Pancreas (tissue), 10 donors: Measurements from ENCODE around the gene RTL1. TPM values are rescaled to one million over a fixed set of nuclear protein-coding genes. Genes with fewer than 3 reads are reported as not detected.
A peak's percentile ranks its signal among the peaks of the same experiment; 100 is the strongest.

Source experiments
- ATAC-seq, 4 donors: fragments of 200-7000 bp; cut with Tn5 transposase; one replicate each; pipeline versions ENCODE4 v1.8.0 to v1.9.1; 2020; ENCODE audit warnings: mild to moderate bottlenecking in 4 of 4, moderate library complexity in 4 of 4
- DNase-seq, 6 donors: peaks; one replicate each; pipeline ENCODE4 v3.0.0-alpha.2; 2020
- FAIRE-seq: peaks from 2 replicates; lab custom pipeline; 2012; peaks lifted over from hg19 to GRCh38; lab: Jason Lieb, UNC
- H3K27ac ChIP-seq, 4 donors: fragments of 200-600 bp; sonication (generic); 1 replicate in 3 of 4; 2 replicates in 1 of 4; pipeline versions ENCODE4 v1.5.0 to v1.8.0; 2020
- H3K27me3 ChIP-seq, 4 donors: fragments of 200-600 bp; one replicate each; pipeline ENCODE4 v1.8.0; 2021
- H3K36me3 ChIP-seq, 3 donors: fragments of 200-600 bp; sonication (generic) in 1 of 3; one replicate each; pipeline versions ENCODE4 v1.5.0 to v1.8.0; 2020 to 2021
- H3K4me1 ChIP-seq, 3 donors: fragments of 200-600 bp; one replicate each; pipeline ENCODE4 v1.8.0; 2021
- H3K4me3 ChIP-seq, 4 donors: fragments of 200-600 bp; sonication (generic) in 2 of 4; one replicate each; pipeline versions ENCODE4 v1.5.0 to v1.8.0; 2020 to 2021
- H3K9me3 ChIP-seq, 4 donors: fragments of 200-600 bp; one replicate each; pipeline ENCODE4 v1.8.0; 2021
- WGBS, 2 donors: extraction: QIAGEN DNeasy Blood & Tissue Kit; methylation state at CpG; one replicate each; pipeline ENCODE4 v1.1.7; 2013; 5-methylcytosine and 5-hydroxymethylcytosine counted together
- intact Hi-C, 3 donors: fragments of 100-400 bp; cut with DNase I; formaldehyde crosslinking; loops; one replicate each; pipeline versions ENCODE4 v1.11.1 to v1.14.2; 2022
- polyA plus RNA-seq, 2 donors: library from polyadenylated mRNA; stranded (reverse); fragments of 200-250 nt; gene quantifications; one replicate each; pipeline ENCODE4 v1.2.3, GENCODE V29; 2013
- total RNA-seq, 6 donors: library from RNA; stranded (reverse); fragmentation: NEBNext Ultra II Directional in 4 of 6; extraction: Animal tissue kit (Norgen Biotek cat#: 25700) in 4 of 6; gene quantifications; one replicate each; pipeline versions ENCODE4 v1.2.1 to v1.2.4, GENCODE V29; 2021 to 2023
- TF ChIP-seq, protein P1 (sequence below), 4 donors: fragments of 200-600 bp; sonication (generic) in 3 of 4; IDR thresholded peaks; one replicate each; pipeline versions ENCODE4 v1.5.0 to v1.8.0; 2021; ENCODE audit warnings: antibody characterized with exemption in 4 of 4
- donor health status: healthy with polysubstance abuse.
- donor health status: DM: no; HTN: no; CAD: no; lungs with moderate emphysema.
- donor health status: DM: no; HTN: no; CAD: no.
- donor health status: control.
- donor health status: control.
- donor health status: Bipolar disorder and iron deficiency.
- donor health status: DM: yes; HTN: yes; CAD: no.
- donor health status: DM: no; HTN: no; CAD: no.
- donor health status: DM: no; HTN: no; CAD: no.
- donor health status: DM: yes; HTN: yes; CAD: no.

RTL1 gene
- total and polyA plus RNA-seq, 8 donors: 0.02 to 0.80 (median 0.03) TPM; not detected in 3

DNA sequence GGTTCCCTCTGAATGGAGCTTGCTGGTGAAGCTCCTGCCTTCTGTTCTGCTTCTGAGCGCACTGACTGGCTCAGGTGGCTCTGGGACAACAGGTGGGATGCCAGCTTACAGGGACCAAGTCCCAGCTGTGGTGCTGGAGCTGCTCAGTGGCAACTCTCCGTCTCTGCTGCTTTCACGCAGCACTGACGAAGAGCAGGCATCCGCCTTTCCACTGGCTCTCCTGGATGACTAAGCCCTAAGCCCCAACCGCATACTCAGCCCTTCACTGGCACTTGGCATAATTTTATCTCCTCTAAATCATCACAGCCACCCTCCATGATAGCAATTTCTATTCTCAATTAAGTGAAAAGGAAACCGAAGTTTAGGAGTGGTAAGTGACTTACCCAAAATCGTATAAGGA lies 3.7 kb upstream of the RTL1 start:
- Histone ChIP-seq H3K4me3 (no peak overlapping the region), H3K4me1 (no peaks in the 10 kb centered on the region), H3K27me3 (no peaks in the 10 kb centered on the region), H3K36me3 (peaks cover 0 to 5% (median 0%) of the 10 kb centered on the region in 3 donors), H3K27ac (no peak overlapping the region), H3K9me3 (no peaks in the 10 kb centered on the region)
- TF ChIP-seq, protein P1, sequence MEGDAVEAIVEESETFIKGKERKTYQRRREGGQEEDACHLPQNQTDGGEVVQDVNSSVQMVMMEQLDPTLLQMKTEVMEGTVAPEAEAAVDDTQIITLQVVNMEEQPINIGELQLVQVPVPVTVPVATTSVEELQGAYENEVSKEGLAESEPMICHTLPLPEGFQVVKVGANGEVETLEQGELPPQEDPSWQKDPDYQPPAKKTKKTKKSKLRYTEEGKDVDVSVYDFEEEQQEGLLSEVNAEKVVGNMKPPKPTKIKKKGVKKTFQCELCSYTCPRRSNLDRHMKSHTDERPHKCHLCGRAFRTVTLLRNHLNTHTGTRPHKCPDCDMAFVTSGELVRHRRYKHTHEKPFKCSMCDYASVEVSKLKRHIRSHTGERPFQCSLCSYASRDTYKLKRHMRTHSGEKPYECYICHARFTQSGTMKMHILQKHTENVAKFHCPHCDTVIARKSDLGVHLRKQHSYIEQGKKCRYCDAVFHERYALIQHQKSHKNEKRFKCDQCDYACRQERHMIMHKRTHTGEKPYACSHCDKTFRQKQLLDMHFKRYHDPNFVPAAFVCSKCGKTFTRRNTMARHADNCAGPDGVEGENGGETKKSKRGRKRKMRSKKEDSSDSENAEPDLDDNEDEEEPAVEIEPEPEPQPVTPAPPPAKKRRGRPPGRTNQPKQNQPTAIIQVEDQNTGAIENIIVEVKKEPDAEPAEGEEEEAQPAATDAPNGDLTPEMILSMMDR (IDR thresholded peaks at IDR 0.05): no peak
- intact Hi-C loops: no loop called here
- FAIRE-seq (no peak), ATAC-seq (no peak), DNase-seq (peak in 1 of 6 donors; percentile 39)
- WGBS, 2 donors: 81 to 83% methylated on average over 8 of the region's 8 CpGs

DNA sequence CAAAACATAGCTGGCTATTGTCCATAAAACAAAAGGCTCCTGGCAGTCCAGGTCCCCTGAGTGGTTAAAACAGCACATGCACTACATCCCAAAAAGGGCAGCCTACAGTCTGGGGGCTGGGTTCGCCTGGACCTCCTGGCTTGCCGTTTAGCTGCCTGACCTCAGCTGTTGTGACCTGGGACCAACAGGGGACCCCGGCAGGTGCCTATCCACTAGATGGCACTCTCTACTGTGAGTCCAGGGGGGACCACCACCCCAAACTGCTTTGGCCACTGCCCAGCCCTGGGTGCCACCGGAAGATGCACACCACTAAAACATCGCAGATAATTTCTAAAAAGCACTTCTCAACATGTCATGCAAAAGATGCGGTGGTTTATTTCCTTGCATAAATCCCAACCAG lies 2.9 kb upstream of the RTL1 start:
- DNase-seq (peak in 1 of 6 donors; percentile 55), FAIRE-seq (no peak), ATAC-seq (peak in 1 of 4 donors; percentile 11)
- WGBS, 2 donors: 60 to 67% methylated on average over 6 of the region's 6 CpGs
- intact Hi-C loops: no loop called here
- TF ChIP-seq, protein P1 (IDR thresholded peaks at IDR 0.05): no peak
- Histone ChIP-seq H3K4me1 (no peaks in the 10 kb centered on the region), H3K27me3 (no peaks in the 10 kb centered on the region), H3K36me3 (peaks cover 0 to 5% (median 0%) of the 10 kb centered on the region in 3 donors), H3K4me3 (no peak overlapping the region), H3K9me3 (no peaks in the 10 kb centered on the region), H3K27ac (no peak overlapping the region)

DNA sequence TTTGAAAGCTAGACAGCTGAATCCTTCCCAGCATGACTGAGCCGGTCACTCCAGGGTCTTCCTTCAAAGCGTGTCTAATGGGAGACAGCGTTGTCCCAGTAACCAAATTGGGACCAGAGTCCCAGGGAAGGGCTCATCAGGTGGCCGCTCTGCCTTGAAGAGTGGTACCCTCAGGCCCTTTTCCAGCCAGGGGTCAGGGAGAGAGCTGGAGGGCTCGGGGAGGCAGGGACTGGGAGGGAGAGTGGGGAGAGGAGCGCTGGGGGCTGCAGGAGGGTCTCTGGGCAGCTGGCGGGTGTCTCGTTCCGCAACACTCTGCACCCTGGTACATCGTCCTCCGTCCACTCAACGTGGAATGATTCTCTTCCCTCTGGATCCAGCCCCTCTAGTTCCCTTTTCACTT lies 1.6 kb upstream of the RTL1 start:
- ATAC-seq (no peak), FAIRE-seq (no peak), DNase-seq (peak in 1 of 6 donors; percentile 42)
- 70 to 82% methylated on average over 9 to 12 of the region's 12 CpGs for WGBS, 2 donors
- Histone ChIP-seq H3K27ac (no peak overlapping the region), H3K4me1 (peaks cover 0 to 4% (median 0%) of the 10 kb centered on the region in 3 donors), H3K9me3 (no peaks in the 10 kb centered on the region), H3K4me3 (no peak overlapping the region), H3K36me3 (peaks cover 0 to 3% (median 0%) of the 10 kb centered on the region in 3 donors), H3K27me3 (no peaks in the 10 kb centered on the region)
- intact Hi-C loops: no loop called here
- TF ChIP-seq, protein P1 (IDR thresholded peaks at IDR 0.05): no peak

DNA sequence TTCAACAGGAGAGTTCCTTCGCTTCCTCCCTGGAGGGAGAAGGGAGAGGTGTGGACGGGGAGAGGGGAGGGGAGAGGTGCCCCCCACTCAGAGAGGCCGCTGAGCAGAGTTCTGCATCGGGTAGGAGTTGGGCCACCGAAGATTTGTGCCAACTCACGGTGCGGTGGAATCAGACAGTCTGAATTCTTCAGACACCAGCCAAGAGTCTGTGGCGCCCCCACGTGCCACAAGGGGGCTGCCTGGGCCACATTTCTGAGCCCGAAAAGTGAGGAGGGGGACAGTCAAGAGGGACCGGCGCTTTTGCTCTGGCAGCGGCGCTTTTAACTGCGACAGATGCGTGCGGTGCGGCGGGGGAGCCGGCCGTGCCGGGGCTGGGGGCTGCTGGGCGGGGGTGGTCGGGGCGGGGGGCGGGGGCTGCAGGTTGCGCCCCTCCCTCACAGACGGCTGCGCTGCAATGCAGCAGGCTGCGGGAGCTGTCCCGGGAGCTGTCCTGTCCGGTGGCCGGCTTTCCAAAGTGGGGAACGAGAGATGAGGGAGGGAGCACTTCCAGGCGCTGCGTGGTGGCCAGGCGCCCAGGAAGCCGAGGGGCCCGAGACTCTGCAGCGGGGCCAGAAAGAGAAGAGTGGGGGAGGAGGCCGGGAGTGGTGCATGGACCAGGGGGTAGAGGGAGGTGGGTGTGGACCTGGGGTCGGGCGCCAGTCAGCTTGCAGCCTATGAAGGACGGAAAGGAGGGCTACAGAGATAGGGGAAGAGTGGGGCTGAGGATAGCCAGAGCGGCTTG lies 975 bp upstream of the RTL1 start:
- H3K9me3 ChIP-seq: no peaks in the 10 kb centered on the region
- no peaks in the 10 kb centered on the region for H3K36me3 ChIP-seq
- FAIRE-seq: no peak
- DNase-seq: peak in 2 of 6 donors; percentile 51 to 52
- intact Hi-C loops: no loop called here
- no peak for ATAC-seq
- TF ChIP-seq, protein P1 (IDR thresholded peaks at IDR 0.05): no peak
- WGBS, 2 donors: 48 to 51% methylated on average over 40 to 45 of the region's 45 CpGs
- peaks cover 0 to 4% (median 0%) of the 10 kb centered on the region in 3 donors for H3K4me1 ChIP-seq
- no peak overlapping the region for H3K4me3 ChIP-seq
- H3K27me3 ChIP-seq: no peaks in the 10 kb centered on the region
- no peak overlapping the region for H3K27ac ChIP-seq

DNA sequence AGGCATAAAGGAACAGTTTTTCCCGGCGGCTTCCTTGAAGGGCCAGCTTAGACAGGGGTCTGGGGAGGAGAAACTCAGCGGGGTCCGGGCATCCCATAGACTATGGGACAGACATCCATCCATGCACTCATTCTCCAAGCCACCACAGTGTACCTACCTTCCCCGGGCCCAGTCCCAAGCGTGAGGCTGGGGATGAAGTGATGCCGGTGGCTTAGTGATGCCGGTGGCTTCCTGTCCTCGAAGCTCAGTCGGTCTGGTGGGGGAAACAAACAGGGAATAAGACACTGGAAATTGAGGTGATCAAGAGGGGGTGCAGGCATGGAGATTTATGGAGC lies 421 bp downstream of the RTL1 start:
- Histone ChIP-seq H3K27ac (no peak overlapping the region), H3K9me3 (no peaks in the 10 kb centered on the region), H3K4me3 (no peak overlapping the region), H3K36me3 (no peaks in the 10 kb centered on the region), H3K4me1 (peaks cover 0 to 9% (median 0%) of the 10 kb centered on the region in 3 donors), H3K27me3 (no peaks in the 10 kb centered on the region)
- DNase-seq (peak in 1 of 6 donors; percentile 35), FAIRE-seq (no peak), ATAC-seq (no peak)
- TF ChIP-seq, protein P1 (IDR thresholded peaks at IDR 0.05): no peak
- intact Hi-C loops: no loop called here
- WGBS, 2 donors: 68 to 74% methylated on average over 10 of the region's 10 CpGs
